Frontal cortex (tissue), 4 donors: Measurements from ENCODE around the gene ACAP1. TPM values are rescaled to one million over a fixed set of nuclear protein-coding genes. Genes with fewer than 3 reads are reported as not detected.

Experiments
- DNase-seq, 2 donors: peaks; one replicate each; pipeline ENCODE4 v3.0.0; 2012; ENCODE audit warnings: low spot score in 2 of 2
- FAIRE-seq: peaks from 2 replicates; lab custom pipeline; 2012; peaks lifted over from hg19 to GRCh38; lab: Jason Lieb, UNC
- total RNA-seq: library from RNA; depleted of rRNA; stranded (reverse); fragments of >200 nt; gene quantifications from one replicate; pipeline ENCODE4 v1.2.3, GENCODE V29; 2014
- donor health status: control.
- donor health status: control.
- donor health status: control.

ACAP1 gene
- total RNA-seq, 1 donor from 2014 or later: 0.41 TPM

- DNase-seq (no peak), FAIRE-seq (no peak)
These were observed 42.8 kb downstream of the ACAP1 start for GRCh38 chr17:7379134-7379533.

GRCh38 chr17:7380321-7380720, 44.0 kb downstream of the ACAP1 start:
- no peak for FAIRE-seq
- peak in 1 of 2 donors; percentile 41 for DNase-seq

- no peak for FAIRE-seq
- DNase-seq: peak in 1 of 2 donors; percentile 30
These were observed 44.7 kb downstream of the ACAP1 start, which contains the start of gene TNK1 for GRCh38 chr17:7380855-7381683. Gene TNK1, plus strand, starts transcription at chr17:7381089. Its CDS starts 1,838 bp downstream, at chr17:7382927.

- DNase-seq (no peak), FAIRE-seq (no peak)
These were observed 46.6 kb downstream of the ACAP1 start for GRCh38 chr17:7382901-7383300.

GRCh38 chr17:7383371-7383741, 47.0 kb downstream of the ACAP1 start:
- peak in 1 of 2 donors; percentile 47 for DNase-seq
- FAIRE-seq: no peak

- DNase-seq (peak; percentile 74 to 82), FAIRE-seq (no peak)
These were observed 47.6 kb downstream of the ACAP1 start for GRCh38 chr17:7383742-7384488.

- FAIRE-seq (no peak), DNase-seq (peak in 1 of 2 donors; percentile 25)
These were observed 48.3 kb downstream of the ACAP1 start for GRCh38 chr17:7384489-7385081.

- peak in 1 of 2 donors; percentile 2 for DNase-seq
- FAIRE-seq: no peak
These were observed 52.5 kb downstream of the ACAP1 start for GRCh38 chr17:7388856-7389255.

GRCh38 chr17:7389924-7390910, 53.9 kb downstream of the ACAP1 start:
- no peak for FAIRE-seq
- DNase-seq: no peak

- FAIRE-seq (no peak), DNase-seq (no peak)
These were observed 55.0 kb downstream of the ACAP1 start for GRCh38 chr17:7391307-7391706.

- no peak for DNase-seq
- FAIRE-seq: no peak
These were observed 56.6 kb downstream of the ACAP1 start for GRCh38 chr17:7392696-7393612.

- DNase-seq (no peak), FAIRE-seq (no peak)
These were observed 57.5 kb downstream of the ACAP1 start for GRCh38 chr17:7393613-7394451.

GRCh38 chr17:7394452-7395191, 58.3 kb downstream of the ACAP1 start, which contains the start of gene PLSCR3:
Gene PLSCR3, minus strand, starts transcription at chr17:7394525. Its CDS starts 415 bp downstream, at chr17:7394110.
- FAIRE-seq: no peak
- peak; percentile 96 to 97 for DNase-seq

- no peak for DNase-seq
- no peak for FAIRE-seq
These were observed 59.8 kb downstream of the ACAP1 start for GRCh38 chr17:7396147-7396546.

GRCh38 chr17:7398612-7399011, 62.3 kb downstream of the ACAP1 start:
- FAIRE-seq (no peak), DNase-seq (no peak)
